Activated CD4-positive, alpha-beta T cell treated with anti-CD3 and anti-CD28 coated beads for 36 hours (primary cell): ENCODE measurements around the gene PLIN1. TPM values are rescaled to one million over a fixed set of nuclear protein-coding genes. Genes with fewer than 3 reads are reported as not detected.

Experiments used
- ATAC-seq: fragments of 200-7000 bp; cut with Tn5 transposase; one replicate; pipeline ENCODE4 v1.10.0; 2021; ENCODE audit warnings: mild to moderate bottlenecking, moderate library complexity
- CTCF ChIA-PET: fragments of 350-600 bp; sonication (Branson Sonifier 250); formaldehyde crosslinking; loops from one replicate; lab custom pipeline; 2021; ENCODE audit warnings: antibody characterized with exemption; lab: Charles Lee
- POLR2A ChIA-PET: fragments of 350-600 bp; sonication (Branson Sonifier 250); formaldehyde crosslinking; loops from one replicate; lab custom pipeline; 2021; ENCODE audit warnings: antibody characterized with exemption, inconsistent platforms; lab: Charles Lee
- DNase-seq: peaks from one replicate; pipeline ENCODE4 v3.0.0-alpha.2; 2020
- H3K27ac Mint-ChIP-seq: one replicate; pipeline ENCODE4 v1.8.0; 2021; ENCODE audit warnings: mixed read lengths
- H3K27me3 Mint-ChIP-seq: one replicate; pipeline ENCODE4 v1.8.0; 2021; ENCODE audit warnings: mixed read lengths
- H3K36me3 Mint-ChIP-seq: one replicate; pipeline ENCODE4 v1.8.0; 2021; ENCODE audit warnings: low read depth, mixed read lengths
- H3K4me1 Mint-ChIP-seq: one replicate; pipeline ENCODE4 v1.8.0; 2021; ENCODE audit warnings: mixed read lengths
- H3K4me3 Mint-ChIP-seq: one replicate; pipeline ENCODE4 v1.8.0; 2021; ENCODE audit warnings: mild to moderate bottlenecking, moderate library complexity, mixed read lengths
- H3K9me3 Mint-ChIP-seq: one replicate; pipeline ENCODE4 v1.8.0; 2021; ENCODE audit warnings: low read depth, mixed read lengths
- intact Hi-C, 2 experiments: fragments of 100-400 bp; cut with DNase I in 1 of 2; cut with micrococcal nuclease in 1 of 2; formaldehyde crosslinking; loops; one replicate each; pipeline versions ENCODE4 v1.14.2 to v1.15.1; 2022 to 2024; cut with DNase I, micrococcal nuclease
- total RNA-seq, 2 experiments: library from RNA; stranded (reverse); gene quantifications; one replicate each; pipeline ENCODE4 v1.2.3, GENCODE V29; 2021

The PLIN1 gene
- under 1 TPM; 0.39 to 0.41 TPM for total RNA-seq

- Mint-ChIP-seq H3K4me1 (no peaks in the 10 kb centered on the region), H3K36me3 (peaks cover 6% of the 10 kb centered on the region), H3K27me3 (no peaks in the 10 kb centered on the region), H3K9me3 (no peaks in the 10 kb centered on the region), H3K27ac (no peak within 1 kb of the TSS), H3K4me3 (no peak within 1 kb of the TSS)
- ChIA-PET CTCF (interaction anchor here (0.7 kb wide), 1 partner anchor 10 kb away, joined by 3 read pairs; no protein-coding TSS in a partner anchor), POLR2A (no interaction called here)
- DNase-seq (no peak), ATAC-seq (no peak)
- intact Hi-C loops: no loop called here
These were observed at the start of gene PLIN1 for GRCh38 chr15:89679212-89679611. TSS of gene PLIN1 (minus strand) at chr15:89679367. CDS start at chr15:89677489, 1,878 bp downstream.

DNA sequence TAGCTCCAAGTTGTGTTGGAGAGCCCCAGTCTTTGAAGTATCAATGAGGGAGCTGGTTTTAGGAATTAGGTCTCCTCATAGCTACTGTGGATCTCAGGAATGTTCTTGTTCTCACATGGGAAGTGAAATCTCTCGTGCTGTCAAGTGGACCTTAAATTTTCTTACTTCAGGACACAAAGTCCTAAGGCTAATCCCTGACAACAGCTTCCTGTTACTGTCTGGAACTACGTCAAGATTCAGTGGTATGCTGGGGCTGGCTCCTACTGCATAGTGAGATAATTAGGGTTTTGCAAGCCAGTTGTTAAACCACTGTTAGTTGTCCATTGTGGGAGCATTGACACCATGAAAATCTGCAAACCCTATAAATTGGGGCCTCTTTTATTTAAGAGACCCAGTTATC lies 49.1 kb upstream of the PLIN1 start:
- H3K36me3 Mint-ChIP-seq: peaks cover 2% of the 10 kb centered on the region
- H3K27ac Mint-ChIP-seq: no peak overlapping the region
- no peak overlapping the region for H3K4me3 Mint-ChIP-seq
- intact Hi-C loops: loop anchor here in 1 of 2 experiments (5.0 kb wide), 1 partner anchor 64 kb away; no protein-coding TSS in a partner anchor
- CTCF ChIA-PET: interaction anchor here (1.0 kb wide), 1 partner anchor 49 kb away, joined by 3 read pairs; no protein-coding TSS in a partner anchor
- ATAC-seq (no peak), DNase-seq (no peak)
- no peaks in the 10 kb centered on the region for H3K4me1 Mint-ChIP-seq
- POLR2A ChIA-PET: no interaction called here
- peaks cover 1% of the 10 kb centered on the region for H3K9me3 Mint-ChIP-seq
- H3K27me3 Mint-ChIP-seq: peaks cover 2% of the 10 kb centered on the region

GRCh38 chr15:89725064-89725463 lies 45.9 kb upstream of the PLIN1 start:
- ChIA-PET CTCF (no interaction called here), POLR2A (no interaction called here)
- H3K27ac Mint-ChIP-seq: no peak overlapping the region
- peaks cover 2% of the 10 kb centered on the region for H3K36me3 Mint-ChIP-seq
- H3K4me1 Mint-ChIP-seq: no peaks in the 10 kb centered on the region
- intact Hi-C loops: loop anchor here in 1 of 2 experiments (5.0 kb wide), 1 partner anchor 67 kb away; no protein-coding TSS in a partner anchor
- ATAC-seq: no peak
- H3K27me3 Mint-ChIP-seq: peaks cover 12% of the 10 kb centered on the region
- no peak overlapping the region for H3K4me3 Mint-ChIP-seq
- no peak for DNase-seq
- peaks cover 1% of the 10 kb centered on the region for H3K9me3 Mint-ChIP-seq

DNA sequence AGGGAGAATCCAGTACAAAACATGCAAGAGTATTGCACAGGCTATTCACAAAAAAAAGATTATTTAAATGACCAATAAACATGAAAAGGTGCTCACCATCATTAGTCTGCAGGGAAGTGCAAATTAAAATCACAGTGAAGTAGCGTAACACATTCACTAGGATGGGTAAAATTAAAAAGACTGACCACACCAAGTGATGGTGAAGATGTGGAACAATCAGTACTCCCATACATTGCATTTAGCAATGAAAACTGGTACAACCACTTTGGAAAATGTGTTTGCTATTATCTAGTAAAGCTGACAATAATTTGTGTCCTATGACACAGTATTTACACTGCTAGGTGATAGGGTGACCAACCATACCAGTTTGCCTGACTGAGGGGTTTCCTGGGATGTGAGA lies 45.5 kb upstream of the PLIN1 start:
- H3K27me3 Mint-ChIP-seq: peaks cover 12% of the 10 kb centered on the region
- ChIA-PET CTCF (no interaction called here), POLR2A (no interaction called here)
- intact Hi-C loops: loop anchor here in 1 of 2 experiments (5.0 kb wide), 1 partner anchor 68 kb away; no protein-coding TSS in a partner anchor
- H3K4me3 Mint-ChIP-seq: no peak overlapping the region
- ATAC-seq (no peak), DNase-seq (no peak)
- no peaks in the 10 kb centered on the region for H3K4me1 Mint-ChIP-seq
- H3K27ac Mint-ChIP-seq: no peak overlapping the region
- peaks cover 1% of the 10 kb centered on the region for H3K9me3 Mint-ChIP-seq
- H3K36me3 Mint-ChIP-seq: peaks cover 2% of the 10 kb centered on the region

DNA sequence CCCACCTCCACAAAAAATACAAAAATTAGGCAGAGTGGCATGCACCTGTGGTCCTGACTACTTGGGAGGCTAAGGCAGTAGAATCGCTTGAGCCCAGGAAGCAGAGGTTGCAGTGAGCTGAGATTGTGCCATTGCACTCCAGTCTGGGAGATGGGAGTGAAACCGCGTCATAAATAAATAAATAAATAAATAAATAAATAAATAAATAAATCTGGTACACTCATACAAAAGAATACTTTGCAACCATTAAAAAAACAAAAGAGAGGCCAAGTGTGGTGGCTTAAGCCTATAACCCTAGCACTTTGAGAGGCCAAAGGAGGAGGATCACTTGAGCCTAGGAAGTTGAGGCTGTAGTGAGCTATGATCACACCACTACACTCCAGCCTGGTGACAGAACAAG lies 43.9 kb upstream of the PLIN1 start:
- CTCF ChIA-PET: interaction anchor here (1.3 to 1.9 kb wide), 2 partner anchors 9 to 17 kb away, joined by 4 to 7 read pairs; no protein-coding TSS in a partner anchor
- POLR2A ChIA-PET: no interaction called here
- Mint-ChIP-seq H3K4me3 (no peak overlapping the region), H3K36me3 (peaks cover 2% of the 10 kb centered on the region), H3K9me3 (peaks cover 1% of the 10 kb centered on the region), H3K27ac (no peak overlapping the region), H3K27me3 (peaks cover 12% of the 10 kb centered on the region), H3K4me1 (no peaks in the 10 kb centered on the region)
- ATAC-seq (no peak), DNase-seq (no peak)
- intact Hi-C loops: no loop called here

GRCh38 chr15:89714775-89715174 lies 35.6 kb upstream of the PLIN1 start:
- no peak for DNase-seq
- Mint-ChIP-seq H3K27me3 (no peaks in the 10 kb centered on the region), H3K36me3 (no peaks in the 10 kb centered on the region), H3K4me1 (no peaks in the 10 kb centered on the region), H3K27ac (no peak overlapping the region), H3K9me3 (no peaks in the 10 kb centered on the region), H3K4me3 (no peak overlapping the region)
- intact Hi-C loops: no loop called here
- CTCF ChIA-PET: no interaction called here
- ATAC-seq: no peak
- POLR2A ChIA-PET: no interaction called here

- ChIA-PET CTCF (interaction anchor here (0.7 kb wide), 1 partner anchor 11 kb away, joined by 3 read pairs; no protein-coding TSS in a partner anchor), POLR2A (no interaction called here)
- Mint-ChIP-seq H3K9me3 (no peaks in the 10 kb centered on the region), H3K27me3 (peaks cover 16% of the 10 kb centered on the region), H3K4me1 (no peaks in the 10 kb centered on the region), H3K27ac (no peak overlapping the region), H3K36me3 (no peaks in the 10 kb centered on the region), H3K4me3 (no peak overlapping the region)
- DNase-seq: no peak
- intact Hi-C loops: no loop called here
- ATAC-seq: no peak
These were observed 28.4 kb upstream of the PLIN1 start for GRCh38 chr15:89707577-89707976.

DNA sequence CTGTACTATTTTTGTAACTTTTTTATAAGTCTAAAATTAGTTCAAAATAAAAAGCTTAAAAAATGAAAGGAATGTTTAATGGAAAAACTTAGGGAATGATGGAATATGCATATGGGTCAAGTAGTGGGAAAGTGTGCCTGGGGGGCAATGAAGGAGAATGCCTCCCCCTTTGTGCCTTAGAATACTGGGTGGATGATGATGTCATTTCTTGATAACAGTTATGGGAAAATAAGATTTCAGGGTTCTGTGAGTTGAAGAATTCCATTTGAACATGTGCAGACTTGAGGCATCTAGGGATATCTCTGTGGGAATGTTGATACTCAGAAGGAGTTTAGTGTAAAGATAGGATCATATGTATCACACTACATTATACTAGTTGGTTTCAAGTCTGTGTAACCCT lies 25.2 kb upstream of the PLIN1 start:
- Mint-ChIP-seq H3K4me3 (no peak overlapping the region), H3K4me1 (no peaks in the 10 kb centered on the region), H3K27ac (no peak overlapping the region), H3K9me3 (no peaks in the 10 kb centered on the region), H3K27me3 (peaks cover 22% of the 10 kb centered on the region), H3K36me3 (no peaks in the 10 kb centered on the region)
- no peak for ATAC-seq
- POLR2A ChIA-PET: interaction anchor here (0.7 kb wide), 1 partner anchor 208 kb away, joined by 3 read pairs; no protein-coding TSS in a partner anchor
- DNase-seq: no peak
- CTCF ChIA-PET: interaction anchor here (0.6 to 1.1 kb wide), 2 partner anchors 9 to 1036 kb away, joined by 3 to 4 read pairs; no protein-coding TSS in a partner anchor
- intact Hi-C loops: no loop called here

GRCh38 chr15:89695198-89695597 lies 16.0 kb upstream of the PLIN1 start:
- Mint-ChIP-seq H3K36me3 (no peaks in the 10 kb centered on the region), H3K27me3 (peaks cover 2% of the 10 kb centered on the region), H3K4me3 (no peak overlapping the region), H3K9me3 (no peaks in the 10 kb centered on the region), H3K27ac (no peak overlapping the region), H3K4me1 (peaks cover 6% of the 10 kb centered on the region)
- POLR2A ChIA-PET: no interaction called here
- intact Hi-C loops: loop anchor here in 1 of 2 experiments (10.0 kb wide), 1 partner anchor 120 kb away; the partner anchor contains the start of gene TICRR
- ATAC-seq (no peak), DNase-seq (no peak)
- CTCF ChIA-PET: interaction anchor here (1.0 kb wide), 2 partner anchors 9 to 48 kb away, joined by 3 to 4 read pairs; no protein-coding TSS in a partner anchor

- H3K27me3 Mint-ChIP-seq: no peaks in the 10 kb centered on the region
- POLR2A ChIA-PET: no interaction called here
These were observed 14.5 kb upstream of the PLIN1 start for GRCh38 chr15:89693696-89694095.

DNA sequence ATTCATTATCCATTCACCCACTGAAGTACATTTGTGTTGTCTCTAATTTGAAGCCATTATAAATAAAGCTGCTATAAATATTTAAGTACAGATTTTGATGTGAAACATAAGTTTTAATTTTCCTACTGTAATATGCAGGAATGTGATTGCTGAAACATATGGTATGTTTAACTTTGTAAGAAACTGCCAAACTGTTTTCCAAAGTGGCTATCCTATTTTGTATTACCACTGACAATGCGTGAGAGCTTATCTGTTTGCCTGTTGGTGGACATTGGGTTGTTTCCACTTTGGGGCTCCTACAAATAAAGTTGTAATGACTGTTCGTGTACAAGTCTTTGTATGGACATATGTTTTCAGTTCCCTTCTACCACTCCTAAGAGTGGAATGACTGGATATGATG lies 13.9 kb upstream of the PLIN1 start:
- no peaks in the 10 kb centered on the region for H3K27me3 Mint-ChIP-seq
- POLR2A ChIA-PET: no interaction called here
- ATAC-seq (no peak), DNase-seq (no peak)
- intact Hi-C loops: loop anchor here (5.0 to 10.0 kb wide), 2 partner anchors 118 to 539 kb away; partner anchors contain the start of genes CIB1 (in 1 of the 2), GDPGP1 (in 1 of the 2) and TICRR (in 1 of the 2)
- H3K36me3 Mint-ChIP-seq: no peaks in the 10 kb centered on the region
- H3K4me3 Mint-ChIP-seq: no peak overlapping the region
- H3K9me3 Mint-ChIP-seq: no peaks in the 10 kb centered on the region
- CTCF ChIA-PET: no interaction called here
- no peak overlapping the region for H3K27ac Mint-ChIP-seq
- peaks cover 12% of the 10 kb centered on the region for H3K4me1 Mint-ChIP-seq

More at GRCh38 chr15:89693696-89694095, 14.5 kb upstream of the PLIN1 start:
- H3K4me3 Mint-ChIP-seq: no peak overlapping the region
- no peak overlapping the region for H3K27ac Mint-ChIP-seq
- CTCF ChIA-PET: no interaction called here
- peaks cover 12% of the 10 kb centered on the region for H3K4me1 Mint-ChIP-seq
- no peaks in the 10 kb centered on the region for H3K9me3 Mint-ChIP-seq
- DNase-seq (no peak), ATAC-seq (no peak)
- intact Hi-C loops: loop anchor here (5.0 to 10.0 kb wide), 2 partner anchors 119 to 539 kb away; partner anchors contain the start of genes CIB1 (in 1 of the 2), GDPGP1 (in 1 of the 2) and TICRR (in 1 of the 2)
- no peaks in the 10 kb centered on the region for H3K36me3 Mint-ChIP-seq
